Neuronal stem cell (in vitro differentiated cells): ENCODE results near the gene SLC6A3.

ENCODE experiments used
- DNase-seq: peaks from one replicate; pipeline ENCODE4 v3.0.0-alpha.2; 2013; ENCODE audit warnings: low spot score
- H2AFZ ChIP-seq: one replicate; pipeline ENCODE4 v1.6.1; 2013; ENCODE audit warnings: mild to moderate bottlenecking, low read length, inconsistent platforms
- H2AK5ac ChIP-seq: 2 replicates; pipeline ENCODE4 v1.6.1; 2013; ENCODE audit warnings: low read depth, mild to moderate bottlenecking, inconsistent platforms, low read length, moderate library complexity, mixed read lengths
- H2BK120ac ChIP-seq: 2 replicates; pipeline ENCODE4 v1.6.1; 2013; ENCODE audit warnings: low read depth, mild to moderate bottlenecking, inconsistent platforms, low read length, moderate library complexity, mixed read lengths
- H2BK12ac ChIP-seq: one replicate; pipeline ENCODE4 v1.6.1; 2013; ENCODE audit warnings: low read length, inconsistent platforms
- H2BK15ac ChIP-seq: 2 replicates; pipeline ENCODE4 v1.6.1; 2013; ENCODE audit warnings: mild to moderate bottlenecking, low read length, inconsistent platforms, mixed read lengths
- H2BK5ac ChIP-seq: one replicate; pipeline ENCODE4 v1.6.1; 2013; ENCODE audit warnings: inconsistent platforms, mild to moderate bottlenecking, low read length, moderate library complexity
- H3K14ac ChIP-seq: one replicate; pipeline ENCODE4 v1.6.1; 2013; ENCODE audit warnings: low read length, inconsistent platforms
- H3K18ac ChIP-seq: 2 replicates; pipeline ENCODE4 v1.6.1; 2013; ENCODE audit warnings: low read length, inconsistent platforms
- H3K23ac ChIP-seq: 2 replicates; pipeline ENCODE4 v1.6.1; 2013; ENCODE audit warnings: low read depth, mild to moderate bottlenecking, mixed read lengths, low read length, inconsistent platforms; ENCODE audit not compliant: poor library complexity
- H3K27ac ChIP-seq: replicated peaks from 3 replicates; pipeline ENCODE4 v1.5.1; 2013; ENCODE audit warnings: low read length, inconsistent platforms
- H3K27me3 ChIP-seq, 3 experiments: 2 replicates each; pipeline ENCODE4 v1.6.1; 2013; ENCODE audit warnings: low read length in 3 of 3, mild to moderate bottlenecking in 2 of 3, inconsistent platforms in 1 of 3, low read depth in 1 of 3, mixed read lengths in 1 of 3, moderate library complexity in 1 of 3; ENCODE audit not compliant: control insufficient read depth in 3 of 3, insufficient read depth in 3 of 3
- H3K36me3 ChIP-seq, 2 donors: replicated peaks in 1 of 2; 2 replicates each; pipeline ENCODE4 v1.6.1; 2013; ENCODE audit warnings: low read length in 2 of 2; ENCODE audit not compliant: control insufficient read depth in 2 of 2, insufficient read depth in 2 of 2
- H3K4ac ChIP-seq: 2 replicates; pipeline ENCODE4 v1.6.1; 2013; ENCODE audit warnings: inconsistent platforms, mild to moderate bottlenecking, low read length, moderate library complexity
- H3K4me1 ChIP-seq, 2 donors: 1 replicate in 1 of 2; 2 replicates in 1 of 2; pipeline ENCODE4 v1.6.1; 2013; ENCODE audit warnings: low read length in 2 of 2, low read depth in 1 of 2; ENCODE audit not compliant: control insufficient read depth in 2 of 2, insufficient read depth in 1 of 2
- H3K4me2 ChIP-seq: one replicate; pipeline ENCODE4 v1.6.1; 2013; ENCODE audit warnings: mild to moderate bottlenecking, low read length, inconsistent platforms; ENCODE audit not compliant: insufficient read depth, poor library complexity, severe bottlenecking
- H3K4me3 ChIP-seq, 2 donors: 2 replicates each; pipeline ENCODE4 v1.5.1; 2013; ENCODE audit warnings: low read length in 2 of 2, mild to moderate bottlenecking in 2 of 2, inconsistent platforms in 1 of 2, moderate library complexity in 1 of 2
- H3K79me1 ChIP-seq: one replicate; pipeline ENCODE4 v1.6.1; 2013; ENCODE audit warnings: low read depth, mild to moderate bottlenecking, inconsistent platforms, low read length, moderate library complexity
- H3K9ac ChIP-seq: one replicate; pipeline ENCODE4 v1.6.1; 2013; ENCODE audit warnings: mild to moderate bottlenecking, low read depth, low read length, inconsistent platforms; ENCODE audit not compliant: poor library complexity
- H3K9me3 ChIP-seq, 2 donors: replicated peaks in 1 of 2; 2 replicates each; pipeline versions ENCODE3 to v1.6.1; 2013; ENCODE audit warnings: low read length in 2 of 2, mild to moderate bottlenecking in 2 of 2, inconsistent platforms in 1 of 2, low read depth in 1 of 2, mixed read lengths in 1 of 2, moderate library complexity in 1 of 2; ENCODE audit not compliant: control insufficient read depth in 2 of 2, insufficient read depth in 1 of 2
- H4K8ac ChIP-seq: one replicate; pipeline ENCODE4 v1.6.1; 2013; ENCODE audit warnings: low read depth, mild to moderate bottlenecking, inconsistent platforms, low read length, moderate library complexity
- H4K91ac ChIP-seq: one replicate; pipeline ENCODE4 v1.6.1; 2013; ENCODE audit warnings: low read length, low read depth, mild to moderate bottlenecking, inconsistent platforms; ENCODE audit not compliant: poor library complexity
- whole genome bisulfite sequencing, 2 donors: extraction: QIAGEN DNeasy Blood & Tissue Kit; methylation state at CpG; one replicate each; pipeline ENCODE4 v1.1.7; 2013; ENCODE audit warnings: missing lambda C conversion rate in 2 of 2, mixed read lengths in 1 of 2; ENCODE audit not compliant: insufficient read length in 2 of 2, insufficient replicate concordance in 1 of 2; ENCODE audit errors: extremely low coverage in 2 of 2; 5-methylcytosine and 5-hydroxymethylcytosine counted together

The SLC6A3 gene

GRCh38 chr5:1359713-1360112 lies 85.5 kb downstream of the SLC6A3 start:
- Histone ChIP-seq H2BK120ac (no peak overlapping the region), H3K27ac (no peak overlapping the region), H2BK15ac (no peak overlapping the region), H2AK5ac (no peak overlapping the region), H2AFZ (no peak overlapping the region), H3K9me3 (no peaks in the 10 kb centered on the region), H3K4me2 (no peak overlapping the region), H3K4ac (no peak overlapping the region), H3K27me3 (peaks cover 0 to 67% (median 0%) of the 10 kb centered on the region in 3 experiments), H3K14ac (no peak overlapping the region), H3K9ac (no peak overlapping the region), H3K36me3 (no peaks in the 10 kb centered on the region), H3K79me1 (peaks cover 2% of the 10 kb centered on the region), H2BK12ac (no peak overlapping the region), H3K4me1 (no peaks in the 10 kb centered on the region), H3K18ac (no peak overlapping the region), H3K23ac (no peak overlapping the region), H3K4me3 (no peak overlapping the region), H2BK5ac (no peak overlapping the region), H4K91ac (no peak overlapping the region), H4K8ac (no peak overlapping the region)
- no peak for DNase-seq
- no CpG with 5 or more reads among the region's 11 CpGs for WGBS, 2 donors

GRCh38 chr5:1359031-1359645 lies 86.1 kb downstream of the SLC6A3 start:
- Histone ChIP-seq H3K4me3 (no peak overlapping the region), H3K27me3 (peaks cover 0 to 64% (median 0%) of the 10 kb centered on the region in 3 experiments), H3K27ac (no peak overlapping the region), H3K4me2 (no peak overlapping the region), H3K18ac (peak overlapping the region; percentile 76), H4K91ac (no peak overlapping the region), H2BK12ac (peak overlapping the region; percentile 22), H2BK5ac (no peak overlapping the region), H3K36me3 (no peaks in the 10 kb centered on the region), H3K23ac (peak overlapping the region; percentile 55), H2BK120ac (no peak overlapping the region), H4K8ac (no peak overlapping the region), H3K4me1 (no peaks in the 10 kb centered on the region), H3K79me1 (peaks cover 2% of the 10 kb centered on the region), H2AFZ (no peak overlapping the region), H3K9me3 (no peaks in the 10 kb centered on the region), H3K14ac (peak overlapping the region; percentile 82), H2AK5ac (peak overlapping the region; percentile 88), H3K9ac (no peak overlapping the region), H2BK15ac (no peak overlapping the region), H3K4ac (no peak overlapping the region)
- DNase-seq = no peak
- WGBS, 2 donors = no CpG with 5 or more reads among the region's 31 CpGs

GRCh38 chr5:1358726-1359025 lies 86.6 kb downstream of the SLC6A3 start:
- Histone ChIP-seq H2AK5ac (peak overlapping the region; percentile 88), H3K18ac (peak overlapping the region; percentile 76), H2BK5ac (no peak overlapping the region), H3K27me3 (peaks cover 0 to 59% (median 0%) of the 10 kb centered on the region in 3 experiments), H2AFZ (no peak overlapping the region), H3K4me2 (no peak overlapping the region), H3K14ac (peak overlapping the region; percentile 38), H3K79me1 (peaks cover 2% of the 10 kb centered on the region), H3K4me1 (no peaks in the 10 kb centered on the region), H3K9ac (no peak overlapping the region), H2BK12ac (peak overlapping the region; percentile 41), H4K8ac (no peak overlapping the region), H3K27ac (no peak overlapping the region), H4K91ac (no peak overlapping the region), H3K9me3 (no peaks in the 10 kb centered on the region), H3K4me3 (no peak overlapping the region), H3K23ac (peak overlapping the region; percentile 55), H3K36me3 (no peaks in the 10 kb centered on the region), H2BK15ac (no peak overlapping the region), H2BK120ac (no peak overlapping the region), H3K4ac (peak overlapping the region; percentile 53)
- no peak for DNase-seq
- no CpG with 5 or more reads among the region's 10 CpGs for WGBS, 2 donors

- DNase-seq = no peak
- H3K18ac ChIP-seq = no peak overlapping the region
- WGBS, 2 donors = no CpG with 5 or more reads among the region's 25 CpGs
- H3K27me3 ChIP-seq = peaks cover 0 to 54% (median 0%) of the 10 kb centered on the region in 3 experiments
- H2BK15ac ChIP-seq = no peak overlapping the region
- no peak overlapping the region for H2BK5ac ChIP-seq
- no peaks in the 10 kb centered on the region for H3K36me3 ChIP-seq
- peak overlapping the region; percentile 88 for H2AK5ac ChIP-seq
- H2BK12ac ChIP-seq = peak overlapping the region; percentile 41
- H3K27ac ChIP-seq = no peak overlapping the region
- H3K4me1 ChIP-seq = no peaks in the 10 kb centered on the region
- peak overlapping the region; percentile 55 for H3K23ac ChIP-seq
- no peak overlapping the region for H3K14ac ChIP-seq
- H2AFZ ChIP-seq = no peak overlapping the region
- H2BK120ac ChIP-seq = no peak overlapping the region
- no peak overlapping the region for H3K9ac ChIP-seq
- H3K4me2 ChIP-seq = no peak overlapping the region
- no peaks in the 10 kb centered on the region for H3K9me3 ChIP-seq
- H3K79me1 ChIP-seq = peaks cover 2% of the 10 kb centered on the region
- H4K91ac ChIP-seq = no peak overlapping the region
- H4K8ac ChIP-seq = no peak overlapping the region
- H3K4me3 ChIP-seq = no peak overlapping the region
- no peak overlapping the region for H3K4ac ChIP-seq
Observed at GRCh38 chr5:1357946-1358725, 87.1 kb downstream of the SLC6A3 start.
